C4-2B (cell line): Measurements from ENCODE around the gene OR6C1.
"Not testable (repeated sequence)": the region's sequence is repeated elsewhere in the genome, so short reads cannot be mapped to it uniquely, and the experiment has no call there.

Experiments
- ZFX ChIP-seq: fragments of 450-650 bp; IDR thresholded peaks from 2 replicates; pipeline ENCODE4 v1.6.1; 2017
- TF ChIP-seq, protein P1 (sequence below): fragments of 450-650 bp; conservative IDR thresholded peaks from 2 replicates; pipeline ENCODE4 v1.5.1; 2017; ENCODE audit warnings: mild to moderate bottlenecking

GRCh38 chr12:55325801-55326200 is 11.7 kb downstream of the OR6C1 start:
- TF ChIP-seq, protein P1, sequence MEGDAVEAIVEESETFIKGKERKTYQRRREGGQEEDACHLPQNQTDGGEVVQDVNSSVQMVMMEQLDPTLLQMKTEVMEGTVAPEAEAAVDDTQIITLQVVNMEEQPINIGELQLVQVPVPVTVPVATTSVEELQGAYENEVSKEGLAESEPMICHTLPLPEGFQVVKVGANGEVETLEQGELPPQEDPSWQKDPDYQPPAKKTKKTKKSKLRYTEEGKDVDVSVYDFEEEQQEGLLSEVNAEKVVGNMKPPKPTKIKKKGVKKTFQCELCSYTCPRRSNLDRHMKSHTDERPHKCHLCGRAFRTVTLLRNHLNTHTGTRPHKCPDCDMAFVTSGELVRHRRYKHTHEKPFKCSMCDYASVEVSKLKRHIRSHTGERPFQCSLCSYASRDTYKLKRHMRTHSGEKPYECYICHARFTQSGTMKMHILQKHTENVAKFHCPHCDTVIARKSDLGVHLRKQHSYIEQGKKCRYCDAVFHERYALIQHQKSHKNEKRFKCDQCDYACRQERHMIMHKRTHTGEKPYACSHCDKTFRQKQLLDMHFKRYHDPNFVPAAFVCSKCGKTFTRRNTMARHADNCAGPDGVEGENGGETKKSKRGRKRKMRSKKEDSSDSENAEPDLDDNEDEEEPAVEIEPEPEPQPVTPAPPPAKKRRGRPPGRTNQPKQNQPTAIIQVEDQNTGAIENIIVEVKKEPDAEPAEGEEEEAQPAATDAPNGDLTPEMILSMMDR = not testable (repeated sequence)
- not testable (repeated sequence) for TF ChIP-seq ZFX
